Measurements from ENCODE around the gene WIZ. TPM values are rescaled to one million over a fixed set of nuclear protein-coding genes. Genes with fewer than 3 reads are reported as not detected.
A peak's percentile ranks its signal among the peaks of the same experiment; 100 is the strongest.

Gene WIZ
- total RNA-seq, 2 experiments from 2014 or later: 21.2 to 22.6 TPM

DNA sequence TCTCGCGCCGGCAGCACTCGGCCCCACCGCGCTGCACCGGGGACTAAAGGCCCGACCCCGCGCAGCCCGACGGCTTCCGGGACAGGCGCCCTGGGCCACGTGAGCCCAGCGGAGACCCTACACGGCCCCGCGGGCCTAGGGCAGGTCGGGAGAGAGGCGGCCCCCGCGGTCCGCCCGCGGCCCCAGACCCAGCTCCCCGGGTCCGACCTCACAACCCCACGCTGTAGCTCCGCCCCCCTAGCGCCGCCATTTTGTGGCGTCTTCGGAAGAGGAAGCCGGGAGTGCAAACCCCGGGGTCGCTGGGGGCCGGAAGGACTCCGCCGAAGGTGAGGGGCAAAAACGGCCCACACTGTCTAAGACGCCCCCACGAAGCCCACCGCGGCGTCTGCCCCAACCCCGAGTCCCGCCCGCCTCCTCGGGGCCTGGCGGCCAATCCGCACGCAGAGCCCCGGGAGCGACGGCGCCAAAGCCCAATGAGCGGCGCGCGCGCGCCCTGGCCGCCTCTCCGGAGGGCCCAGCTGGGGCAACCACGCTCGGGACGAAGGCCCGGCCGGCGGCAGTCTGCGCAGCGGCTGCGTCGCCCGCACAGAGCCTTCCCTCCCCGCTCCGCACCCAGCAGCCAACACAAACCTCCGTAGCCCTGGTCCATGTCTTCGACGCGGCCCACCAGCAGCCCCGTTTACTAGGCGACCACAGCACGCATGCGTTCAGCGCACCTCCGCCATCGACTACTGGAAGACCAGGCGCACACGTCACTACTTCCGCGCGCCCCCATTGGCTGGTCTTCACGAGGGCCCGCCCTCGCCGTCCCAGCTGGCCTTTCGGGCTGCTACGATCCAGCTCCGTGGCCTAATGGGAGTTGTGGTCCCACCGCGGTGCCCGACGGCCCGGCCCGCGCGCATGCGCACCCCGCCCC is 70.4 kb downstream of the WIZ start, which contains the start of gene AKAP8:
Gene AKAP8, minus strand, starts transcription at position 705 of the 916 bp plus-strand sequence. Its CDS starts 56 bp downstream, at position 649.
- no peaks in the 10 kb centered on the region for H3K27me3 Mint-ChIP-seq
- POLR2A ChIA-PET: interaction anchor here (0.6 to 3.4 kb wide), 12 partner anchors 9 to 176 kb away, joined by 3 to 34 read pairs (median 4); partner anchors contain the start of genes AKAP8L and BRD4

GRCh38 chr19:15378534-15379082 is 71.1 kb downstream of the WIZ start:
- Mint-ChIP-seq H3K9me3 (ENCODE audit: low read depth) (no peaks in the 10 kb centered on the region), H3K4me3 (peak overlapping the region; percentile 88), H3K36me3 (ENCODE audit: low read depth) (peaks cover 10% of the 10 kb centered on the region), H3K4me1 (peaks cover 37% of the 10 kb centered on the region), H3K27me3 (no peaks in the 10 kb centered on the region), H3K27ac (peak overlapping the region; percentile 95)
- ChIA-PET POLR2A (interaction anchor here (0.6 to 3.4 kb wide), 13 partner anchors 8 to 1707 kb away, joined by 3 to 34 read pairs (median 3); partner anchors contain the start of genes AKAP8L and BRD4), CTCF (interaction anchor here (0.5 to 3.6 kb wide), 14 partner anchors 8 to 739 kb away, joined by 3 to 22 read pairs (median 4); partner anchors contain the start of gene AKAP8L)
- ATAC-seq (peak; percentile 14), DNase-seq (peak; percentile 73)
- intact Hi-C loops (cut with DNase I, micrococcal nuclease): loop anchor here (1.0 to 5.0 kb wide), 16 partner anchors 41 to 960 kb away; partner anchors contain the start of genes BRD4 (in 2 of the 2), DDX39A (in 1 of the 2) and RAB8A (in 1 of the 2)

More for the DNA sequence above, 70.4 kb downstream of the WIZ start, which contains the start of gene AKAP8:
- peak within 1 kb of the TSS; percentile 88 for H3K4me3 Mint-ChIP-seq
- ATAC-seq (peak; percentile 91), DNase-seq (peak; percentile 99)
- peaks cover 37% of the 10 kb centered on the region for H3K4me1 Mint-ChIP-seq
- H3K36me3 Mint-ChIP-seq (ENCODE audit: low read depth): peaks cover 7% of the 10 kb centered on the region
- peak within 1 kb of the TSS; percentile 100 for H3K27ac Mint-ChIP-seq
- H3K9me3 Mint-ChIP-seq (ENCODE audit: low read depth): no peaks in the 10 kb centered on the region
- CTCF ChIA-PET: interaction anchor here (0.6 to 3.6 kb wide), 13 partner anchors 11 to 631 kb away, joined by 3 to 22 read pairs (median 4); partner anchors contain the start of gene AKAP8L
- intact Hi-C loops (cut with DNase I, micrococcal nuclease): loop anchor here (1.0 to 5.0 kb wide), 16 partner anchors 40 to 961 kb away; partner anchors contain the start of genes BRD4 (in 2 of the 2), DDX39A (in 1 of the 2) and RAB8A (in 1 of the 2)

- Mint-ChIP-seq H3K9me3 (ENCODE audit: low read depth) (no peaks in the 10 kb centered on the region), H3K4me3 (no peak overlapping the region), H3K27me3 (no peaks in the 10 kb centered on the region), H3K36me3 (ENCODE audit: low read depth) (peaks cover 35% of the 10 kb centered on the region), H3K4me1 (peaks cover 32% of the 10 kb centered on the region), H3K27ac (no peak overlapping the region)
- ATAC-seq: no peak
- ChIA-PET CTCF (interaction anchor here (0.6 kb wide), 1 partner anchor 246 kb away, joined by 3 read pairs; no protein-coding TSS in a partner anchor), POLR2A (interaction anchor here (0.6 kb wide), 1 partner anchor 367 kb away, joined by 4 read pairs; no protein-coding TSS in a partner anchor)
- no peak for DNase-seq
- intact Hi-C loops (cut with DNase I, micrococcal nuclease): loop anchor here (5.0 kb wide), 3 partner anchors 43 to 737 kb away; partner anchors contain the start of genes BRD4 (in 1 of the 2) and RAB8A (in 1 of the 2)
These were observed 74.8 kb downstream of the WIZ start for GRCh38 chr19:15374796-15375440.

GRCh38 chr19:15374105-15374651 is 75.6 kb downstream of the WIZ start:
- Mint-ChIP-seq H3K27me3 (no peaks in the 10 kb centered on the region), H3K36me3 (ENCODE audit: low read depth) (peaks cover 37% of the 10 kb centered on the region), H3K27ac (no peak overlapping the region), H3K4me3 (no peak overlapping the region), H3K4me1 (peaks cover 32% of the 10 kb centered on the region), H3K9me3 (ENCODE audit: low read depth) (no peaks in the 10 kb centered on the region)
- DNase-seq (no peak), ATAC-seq (no peak)
- intact Hi-C loops (cut with DNase I, micrococcal nuclease): no loop called here
- CTCF ChIA-PET: interaction anchor here (0.6 kb wide), 1 partner anchor 245 kb away, joined by 3 read pairs; no protein-coding TSS in a partner anchor
- POLR2A ChIA-PET: no interaction called here

- peaks cover 32% of the 10 kb centered on the region for H3K4me1 Mint-ChIP-seq
- ChIA-PET CTCF (interaction anchor here (0.6 kb wide), 2 partner anchors 82 to 91 kb away, joined by 3 read pairs; no protein-coding TSS in a partner anchor), POLR2A (no interaction called here)
- H3K9me3 Mint-ChIP-seq (ENCODE audit: low read depth): no peaks in the 10 kb centered on the region
- H3K4me3 Mint-ChIP-seq: no peak overlapping the region
- DNase-seq: no peak
- ATAC-seq: no peak
- H3K27ac Mint-ChIP-seq: no peak overlapping the region
- intact Hi-C loops (cut with DNase I, micrococcal nuclease): no loop called here
- H3K27me3 Mint-ChIP-seq: no peaks in the 10 kb centered on the region
- peaks cover 39% of the 10 kb centered on the region for H3K36me3 Mint-ChIP-seq (ENCODE audit: low read depth)
These were observed 76.1 kb downstream of the WIZ start for GRCh38 chr19:15373644-15374043.

DNA sequence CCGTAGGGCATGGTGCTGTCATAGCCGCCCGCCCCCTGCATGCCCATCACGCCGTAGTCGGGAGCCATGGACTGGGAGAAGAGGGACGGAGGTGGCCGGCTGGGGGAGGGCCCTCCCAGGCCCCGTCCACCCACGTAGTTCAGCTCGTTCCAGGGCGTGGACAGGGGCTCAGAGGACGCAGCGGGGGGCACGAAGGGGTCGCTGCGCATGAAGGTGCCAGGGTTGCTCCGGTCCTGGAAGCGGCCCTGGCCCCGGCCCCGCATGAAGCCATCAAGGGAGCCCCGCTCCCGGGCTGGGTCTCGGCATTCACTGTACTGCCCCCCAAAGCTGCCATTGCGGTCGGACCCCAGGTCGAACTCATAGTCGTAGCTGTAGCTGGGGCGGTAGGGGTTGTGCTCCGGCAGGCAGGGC is 76.9 kb downstream of the WIZ start:
- ATAC-seq (no peak), DNase-seq (no peak)
- H3K4me3 Mint-ChIP-seq: no peak overlapping the region
- H3K4me1 Mint-ChIP-seq: peaks cover 30% of the 10 kb centered on the region
- H3K36me3 Mint-ChIP-seq (ENCODE audit: low read depth): peaks cover 43% of the 10 kb centered on the region
- peak overlapping the region; percentile 79 for H3K27ac Mint-ChIP-seq
- CTCF ChIA-PET: interaction anchor here (0.6 kb wide), 1 partner anchor 81 kb away, joined by 3 read pairs; no protein-coding TSS in a partner anchor
- POLR2A ChIA-PET: no interaction called here
- intact Hi-C loops (cut with DNase I, micrococcal nuclease): no loop called here
- H3K27me3 Mint-ChIP-seq: no peaks in the 10 kb centered on the region
- no peaks in the 10 kb centered on the region for H3K9me3 Mint-ChIP-seq (ENCODE audit: low read depth)

DNA sequence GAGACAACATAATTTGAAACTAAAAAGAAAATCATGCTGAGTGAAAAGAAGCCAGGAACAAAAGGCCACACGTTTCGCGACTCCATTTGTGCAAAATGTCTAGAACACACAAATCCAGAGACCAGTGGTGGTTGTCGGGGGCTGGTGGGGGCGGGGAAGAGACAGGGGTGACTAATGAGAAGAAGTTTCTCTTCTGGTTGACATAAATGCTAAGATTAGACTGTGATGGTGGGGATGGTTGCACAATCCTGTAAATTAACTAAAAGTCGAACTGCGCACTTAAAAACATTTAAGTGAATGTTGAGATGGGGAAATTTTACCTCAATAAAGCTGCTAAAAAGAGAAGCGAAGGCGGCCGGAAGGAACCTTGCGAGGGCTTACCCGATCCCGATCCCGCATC is 77.3 kb downstream of the WIZ start:
- intact Hi-C loops (cut with DNase I, micrococcal nuclease): no loop called here
- Mint-ChIP-seq H3K9me3 (ENCODE audit: low read depth) (no peaks in the 10 kb centered on the region), H3K27me3 (no peaks in the 10 kb centered on the region), H3K36me3 (ENCODE audit: low read depth) (peaks cover 48% of the 10 kb centered on the region), H3K27ac (peak overlapping the region; percentile 79), H3K4me3 (no peak overlapping the region), H3K4me1 (peaks cover 25% of the 10 kb centered on the region)
- DNase-seq: peak; percentile 68
- ATAC-seq: peak; percentile 55
- CTCF ChIA-PET: interaction anchor here (0.5 kb wide), 1 partner anchor 800 kb away, joined by 3 read pairs; no protein-coding TSS in a partner anchor
- POLR2A ChIA-PET: no interaction called here

GRCh38 chr19:15371786-15372380 is 77.9 kb downstream of the WIZ start:
- ChIA-PET CTCF (interaction anchor here (0.5 to 1.0 kb wide), 2 partner anchors 9 to 801 kb away, joined by 3 read pairs; no protein-coding TSS in a partner anchor), POLR2A (interaction anchor here (0.6 to 1.1 kb wide), 4 partner anchors 13 to 156 kb away, joined by 3 to 4 read pairs (median 3); partner anchors contain the start of gene AKAP8L)
- DNase-seq: no peak
- H3K27ac Mint-ChIP-seq: peak overlapping the region; percentile 79
- intact Hi-C loops (cut with DNase I, micrococcal nuclease): no loop called here
- H3K4me1 Mint-ChIP-seq: peaks cover 20% of the 10 kb centered on the region
- no peak overlapping the region for H3K4me3 Mint-ChIP-seq
- no peak for ATAC-seq
- peaks cover 49% of the 10 kb centered on the region for H3K36me3 Mint-ChIP-seq (ENCODE audit: low read depth)
- H3K9me3 Mint-ChIP-seq (ENCODE audit: low read depth): no peaks in the 10 kb centered on the region
- no peaks in the 10 kb centered on the region for H3K27me3 Mint-ChIP-seq

GRCh38 chr19:15371119-15371518 is 78.6 kb downstream of the WIZ start:
- H3K27ac Mint-ChIP-seq: no peak overlapping the region
- ATAC-seq: no peak
- peaks cover 15% of the 10 kb centered on the region for H3K4me1 Mint-ChIP-seq
- POLR2A ChIA-PET: interaction anchor here (0.6 to 1.4 kb wide), 7 partner anchors 8 to 1890 kb away, joined by 3 to 7 read pairs (median 4); partner anchors contain the start of genes AKAP8 and AKAP8L
- no peak for DNase-seq
- H3K4me3 Mint-ChIP-seq: no peak overlapping the region
- peaks cover 50% of the 10 kb centered on the region for H3K36me3 Mint-ChIP-seq (ENCODE audit: low read depth)
- CTCF ChIA-PET: interaction anchor here (0.6 to 1.0 kb wide), 2 partner anchors 10 to 51 kb away, joined by 3 to 4 read pairs; no protein-coding TSS in a partner anchor
- H3K27me3 Mint-ChIP-seq: no peaks in the 10 kb centered on the region
- H3K9me3 Mint-ChIP-seq (ENCODE audit: low read depth): no peaks in the 10 kb centered on the region
- intact Hi-C loops (cut with DNase I, micrococcal nuclease): no loop called here
